Measurements from ENCODE around the gene WDR64. TPM values are rescaled to one million over a fixed set of nuclear protein-coding genes. Genes with fewer than 3 reads are reported as not detected.
A peak's percentile ranks its signal among the peaks of the same experiment; 100 is the strongest.

The WDR64 gene
- total RNA-seq, 6 donors from 2014 or later, result 0.20 TPM; not detected in 5

DNA sequence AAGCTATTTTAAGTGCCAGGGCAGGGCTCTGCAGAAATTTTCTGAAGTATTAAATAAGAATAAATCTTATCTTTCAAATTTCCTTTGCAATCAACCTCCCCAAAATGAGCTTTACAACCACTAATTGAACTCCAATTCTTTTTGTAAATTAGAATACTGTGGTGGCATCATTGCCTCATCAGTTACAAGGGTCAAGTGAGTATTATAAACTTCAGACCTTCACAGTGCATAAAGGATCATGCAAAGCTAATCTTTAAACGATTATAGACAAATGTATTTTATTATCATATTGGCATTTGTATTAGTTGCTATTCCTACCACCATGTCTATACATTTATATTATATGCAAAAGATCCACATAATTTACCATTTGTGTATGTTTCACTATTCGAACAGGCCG is 19.1 kb upstream of the WDR64 start:
- TF ChIP-seq POLR2A (IDR thresholded peaks at IDR 0.05) (no peak), EP300 (IDR thresholded peaks at IDR 0.05) (no peak), POLR2AphosphoS5 (IDR thresholded peaks at IDR 0.05) (no peak)
- TF ChIP-seq, protein P1, sequence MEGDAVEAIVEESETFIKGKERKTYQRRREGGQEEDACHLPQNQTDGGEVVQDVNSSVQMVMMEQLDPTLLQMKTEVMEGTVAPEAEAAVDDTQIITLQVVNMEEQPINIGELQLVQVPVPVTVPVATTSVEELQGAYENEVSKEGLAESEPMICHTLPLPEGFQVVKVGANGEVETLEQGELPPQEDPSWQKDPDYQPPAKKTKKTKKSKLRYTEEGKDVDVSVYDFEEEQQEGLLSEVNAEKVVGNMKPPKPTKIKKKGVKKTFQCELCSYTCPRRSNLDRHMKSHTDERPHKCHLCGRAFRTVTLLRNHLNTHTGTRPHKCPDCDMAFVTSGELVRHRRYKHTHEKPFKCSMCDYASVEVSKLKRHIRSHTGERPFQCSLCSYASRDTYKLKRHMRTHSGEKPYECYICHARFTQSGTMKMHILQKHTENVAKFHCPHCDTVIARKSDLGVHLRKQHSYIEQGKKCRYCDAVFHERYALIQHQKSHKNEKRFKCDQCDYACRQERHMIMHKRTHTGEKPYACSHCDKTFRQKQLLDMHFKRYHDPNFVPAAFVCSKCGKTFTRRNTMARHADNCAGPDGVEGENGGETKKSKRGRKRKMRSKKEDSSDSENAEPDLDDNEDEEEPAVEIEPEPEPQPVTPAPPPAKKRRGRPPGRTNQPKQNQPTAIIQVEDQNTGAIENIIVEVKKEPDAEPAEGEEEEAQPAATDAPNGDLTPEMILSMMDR (IDR thresholded peaks at IDR 0.05), result no peak
- Histone ChIP-seq H3K9me3 (no peaks in the 10 kb centered on the region), H3K27me3 (no peaks in the 10 kb centered on the region), H3K4me1 (peaks cover 2 to 7% (median 5%) of the 10 kb centered on the region in 4 donors), H3K4me3 (no peak overlapping the region), H3K36me3 (peaks cover 0 to 10% (median under 1%) of the 10 kb centered on the region in 4 donors), H3K27ac (no peak overlapping the region)
- 88 to 97% methylated on average over 3 of the region's 3 CpGs for WGBS, 2 donors
- DNase-seq (no peak), ATAC-seq (ENCODE audit: low FRiP score in 2 of 2) (no peak)

DNA sequence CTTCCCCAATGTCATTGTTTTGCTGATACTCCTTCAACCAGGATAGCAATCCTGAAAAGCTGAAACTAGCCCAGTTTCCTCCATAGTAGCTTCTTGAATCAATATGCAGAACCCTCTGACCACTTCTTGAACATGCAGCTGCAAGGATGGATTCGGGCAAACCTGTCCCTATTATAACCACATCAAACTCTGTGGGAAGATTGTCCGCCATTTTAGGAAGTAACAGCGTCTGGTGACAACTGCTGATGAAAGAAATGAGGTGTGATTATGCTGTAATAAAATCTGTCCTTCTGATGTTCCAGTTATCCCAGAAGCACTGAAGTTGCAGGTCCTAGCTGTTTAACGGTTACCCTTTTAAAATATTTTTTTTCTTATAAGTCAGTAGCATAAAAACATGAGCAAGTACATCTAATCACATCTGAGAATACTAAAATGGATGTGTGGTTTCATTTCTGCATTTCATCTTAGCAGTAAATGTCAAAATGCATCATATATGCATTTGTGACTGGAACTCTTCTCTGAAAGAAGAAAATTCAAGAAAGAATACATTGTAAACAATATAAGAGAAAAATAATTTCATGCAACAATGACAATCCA is 16.4 kb upstream of the WDR64 start:
- TF ChIP-seq EP300 (IDR thresholded peaks at IDR 0.05) (no peak), POLR2A (IDR thresholded peaks at IDR 0.05) (no peak), POLR2AphosphoS5 (IDR thresholded peaks at IDR 0.05) (no peak)
- TF ChIP-seq, protein P1 (IDR thresholded peaks at IDR 0.05), result no peak
- Histone ChIP-seq H3K4me1 (peaks cover 9 to 20% (median 16%) of the 10 kb centered on the region in 4 donors), H3K27me3 (no peaks in the 10 kb centered on the region), H3K4me3 (no peak overlapping the region), H3K36me3 (peaks cover 0 to 10% (median under 1%) of the 10 kb centered on the region in 4 donors), H3K27ac (no peak overlapping the region), H3K9me3 (no peaks in the 10 kb centered on the region)
- ATAC-seq (ENCODE audit: low FRiP score in 2 of 2) (no peak), DNase-seq (no peak)
- 82 to 85% methylated on average over 4 of the region's 4 CpGs for WGBS, 2 donors

DNA sequence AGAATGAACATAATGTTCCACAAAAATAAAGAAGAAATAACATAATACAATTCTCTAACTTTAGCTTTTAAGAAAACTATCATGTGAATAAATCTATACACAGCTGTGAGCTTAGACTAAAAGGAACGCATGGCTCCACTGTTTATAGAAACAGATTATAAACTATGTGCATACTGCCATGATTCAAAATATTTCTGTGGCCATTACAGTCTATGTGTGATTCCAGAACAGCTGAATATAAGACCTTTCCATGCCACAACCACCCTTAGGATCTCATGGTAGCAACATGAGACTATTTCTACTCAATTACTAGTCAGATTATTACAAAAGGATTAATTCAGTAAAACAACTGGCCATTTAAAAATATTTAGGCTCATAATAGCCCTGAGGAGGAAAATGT is 15.8 kb upstream of the WDR64 start:
- no peak for TF ChIP-seq POLR2AphosphoS5 (IDR thresholded peaks at IDR 0.05)
- TF ChIP-seq EP300 (IDR thresholded peaks at IDR 0.05), result no peak
- no peak for TF ChIP-seq POLR2A (IDR thresholded peaks at IDR 0.05)
- TF ChIP-seq, protein P1 (IDR thresholded peaks at IDR 0.05), result no peak
- H3K27ac ChIP-seq, result no peak overlapping the region
- H3K27me3 ChIP-seq, result no peaks in the 10 kb centered on the region
- H3K36me3 ChIP-seq, result peaks cover 0 to 10% (median under 1%) of the 10 kb centered on the region in 4 donors
- no peaks in the 10 kb centered on the region for H3K9me3 ChIP-seq
- ATAC-seq (ENCODE audit: low FRiP score in 2 of 2), result no peak
- H3K4me1 ChIP-seq, result peaks cover 12 to 25% (median 20%) of the 10 kb centered on the region in 4 donors
- WGBS, 2 donors, result 66 to 73% methylated on average over 1 of the region's 1 CpG
- DNase-seq, result no peak
- H3K4me3 ChIP-seq, result no peak overlapping the region

DNA sequence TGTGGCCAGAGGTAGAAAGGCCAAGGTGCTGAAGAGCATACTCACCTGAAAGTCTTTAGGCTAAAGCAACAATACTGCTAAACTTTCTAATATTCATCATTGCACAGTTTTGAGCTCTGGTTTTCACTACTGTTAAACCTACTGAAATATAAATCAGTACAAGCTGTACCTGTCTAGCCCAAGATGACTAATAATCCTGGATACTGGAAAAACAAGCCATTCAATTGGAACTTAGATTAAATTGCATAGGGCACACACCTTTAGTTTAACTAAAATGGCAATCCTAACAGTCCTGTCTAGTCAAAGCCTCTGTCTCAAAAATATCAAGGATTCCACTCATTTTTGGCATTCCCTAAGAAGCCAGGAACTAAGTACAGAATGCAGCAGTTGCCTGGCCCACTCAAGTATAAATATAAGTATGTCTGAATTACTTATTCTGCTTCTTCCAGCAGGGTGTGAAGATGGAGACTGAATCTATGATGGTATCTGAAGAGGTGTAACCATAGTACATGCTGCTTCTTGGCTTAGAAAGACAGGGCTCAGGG is 15.0 kb upstream of the WDR64 start:
- H3K9me3 ChIP-seq, result no peaks in the 10 kb centered on the region
- no peak for ATAC-seq (ENCODE audit: low FRiP score in 2 of 2)
- H3K27ac ChIP-seq, result no peak overlapping the region
- no peak for DNase-seq
- no peak for TF ChIP-seq POLR2AphosphoS5 (IDR thresholded peaks at IDR 0.05)
- TF ChIP-seq, protein P1 (IDR thresholded peaks at IDR 0.05), result no peak
- H3K4me1 ChIP-seq, result peaks cover 12 to 25% (median 20%) of the 10 kb centered on the region in 4 donors
- H3K27me3 ChIP-seq, result no peaks in the 10 kb centered on the region
- H3K4me3 ChIP-seq, result no peak overlapping the region
- peaks cover 0 to 10% (median under 1%) of the 10 kb centered on the region in 4 donors for H3K36me3 ChIP-seq

DNA sequence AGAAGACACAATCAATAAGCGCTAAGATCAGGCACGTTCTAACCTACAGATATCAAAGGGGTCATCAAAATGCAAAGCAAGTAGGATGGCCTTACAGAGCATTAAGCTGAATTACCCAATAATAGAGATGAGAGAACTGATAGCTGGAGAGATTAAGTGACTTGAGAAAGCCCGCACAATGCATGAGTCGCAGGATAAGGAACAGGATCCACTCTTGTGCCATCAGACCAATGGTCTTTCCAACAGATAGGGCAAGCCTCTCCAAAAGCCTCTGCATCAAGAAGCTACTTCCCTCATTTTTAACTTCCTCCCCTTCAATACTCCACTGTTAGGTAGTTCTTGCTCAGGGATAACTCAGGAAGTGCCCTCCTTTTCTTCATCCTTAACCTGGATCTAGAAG is 14.5 kb upstream of the WDR64 start:
- no peak for TF ChIP-seq EP300 (IDR thresholded peaks at IDR 0.05)
- TF ChIP-seq POLR2A (IDR thresholded peaks at IDR 0.05), result no peak
- TF ChIP-seq, protein P1 (IDR thresholded peaks at IDR 0.05), result no peak
- no peak for TF ChIP-seq POLR2AphosphoS5 (IDR thresholded peaks at IDR 0.05)
- peaks cover 0 to 10% (median under 1%) of the 10 kb centered on the region in 4 donors for H3K36me3 ChIP-seq
- no peak overlapping the region for H3K27ac ChIP-seq
- peak overlapping the region in 1 of 4 donors; percentile 17 for H3K4me3 ChIP-seq
- WGBS, 2 donors, result 84 to 85% methylated on average over 4 of the region's 4 CpGs
- H3K27me3 ChIP-seq, result no peaks in the 10 kb centered on the region
- peaks cover 12 to 25% (median 20%) of the 10 kb centered on the region in 4 donors for H3K4me1 ChIP-seq
- ATAC-seq (ENCODE audit: low FRiP score in 2 of 2), result no peak
- no peaks in the 10 kb centered on the region for H3K9me3 ChIP-seq
- no peak for DNase-seq

Measured in upper lobe of left lung (tissue), 6 donors.